Measurements from ENCODE around the gene OR52A5.

The OR52A5 gene

GRCh38 chr11:5107285-5107684, 30.9 kb downstream of the OR52A5 start:
- DNase-seq = no peak

- DNase-seq = no peak
Observed at GRCh38 chr11:5103066-5103465, 35.1 kb downstream of the OR52A5 start.

- no peak for DNase-seq
Observed at GRCh38 chr11:5102246-5102645, 35.9 kb downstream of the OR52A5 start.

GRCh38 chr11:5096011-5096410, 42.1 kb downstream of the OR52A5 start:
- DNase-seq = no peak

GRCh38 chr11:5092821-5093585, 45.2 kb downstream of the OR52A5 start:
- no peak for DNase-seq

GRCh38 chr11:5090668-5091067, 47.5 kb downstream of the OR52A5 start:
- no peak for DNase-seq

- no peak for DNase-seq
Observed at GRCh38 chr11:5088556-5088955, 49.6 kb downstream of the OR52A5 start.

GRCh38 chr11:5083602-5084001, 54.6 kb downstream of the OR52A5 start:
- DNase-seq = no peak

- DNase-seq = no peak
Observed at GRCh38 chr11:5081405-5081804, 56.8 kb downstream of the OR52A5 start.

Data from effector CD8-positive, alpha-beta T cell (primary cell).